Measurements from ENCODE around the gene HAUS1.

GRCh38 chr18:46173393-46174341 is 69.5 kb downstream of the HAUS1 start:
- TF ChIP-seq, protein P1, sequence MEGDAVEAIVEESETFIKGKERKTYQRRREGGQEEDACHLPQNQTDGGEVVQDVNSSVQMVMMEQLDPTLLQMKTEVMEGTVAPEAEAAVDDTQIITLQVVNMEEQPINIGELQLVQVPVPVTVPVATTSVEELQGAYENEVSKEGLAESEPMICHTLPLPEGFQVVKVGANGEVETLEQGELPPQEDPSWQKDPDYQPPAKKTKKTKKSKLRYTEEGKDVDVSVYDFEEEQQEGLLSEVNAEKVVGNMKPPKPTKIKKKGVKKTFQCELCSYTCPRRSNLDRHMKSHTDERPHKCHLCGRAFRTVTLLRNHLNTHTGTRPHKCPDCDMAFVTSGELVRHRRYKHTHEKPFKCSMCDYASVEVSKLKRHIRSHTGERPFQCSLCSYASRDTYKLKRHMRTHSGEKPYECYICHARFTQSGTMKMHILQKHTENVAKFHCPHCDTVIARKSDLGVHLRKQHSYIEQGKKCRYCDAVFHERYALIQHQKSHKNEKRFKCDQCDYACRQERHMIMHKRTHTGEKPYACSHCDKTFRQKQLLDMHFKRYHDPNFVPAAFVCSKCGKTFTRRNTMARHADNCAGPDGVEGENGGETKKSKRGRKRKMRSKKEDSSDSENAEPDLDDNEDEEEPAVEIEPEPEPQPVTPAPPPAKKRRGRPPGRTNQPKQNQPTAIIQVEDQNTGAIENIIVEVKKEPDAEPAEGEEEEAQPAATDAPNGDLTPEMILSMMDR (IDR thresholded peaks at IDR 0.05; ENCODE audit: poor library complexity, severe bottlenecking): peak; percentile 91
- TF ChIP-seq, protein P2, sequence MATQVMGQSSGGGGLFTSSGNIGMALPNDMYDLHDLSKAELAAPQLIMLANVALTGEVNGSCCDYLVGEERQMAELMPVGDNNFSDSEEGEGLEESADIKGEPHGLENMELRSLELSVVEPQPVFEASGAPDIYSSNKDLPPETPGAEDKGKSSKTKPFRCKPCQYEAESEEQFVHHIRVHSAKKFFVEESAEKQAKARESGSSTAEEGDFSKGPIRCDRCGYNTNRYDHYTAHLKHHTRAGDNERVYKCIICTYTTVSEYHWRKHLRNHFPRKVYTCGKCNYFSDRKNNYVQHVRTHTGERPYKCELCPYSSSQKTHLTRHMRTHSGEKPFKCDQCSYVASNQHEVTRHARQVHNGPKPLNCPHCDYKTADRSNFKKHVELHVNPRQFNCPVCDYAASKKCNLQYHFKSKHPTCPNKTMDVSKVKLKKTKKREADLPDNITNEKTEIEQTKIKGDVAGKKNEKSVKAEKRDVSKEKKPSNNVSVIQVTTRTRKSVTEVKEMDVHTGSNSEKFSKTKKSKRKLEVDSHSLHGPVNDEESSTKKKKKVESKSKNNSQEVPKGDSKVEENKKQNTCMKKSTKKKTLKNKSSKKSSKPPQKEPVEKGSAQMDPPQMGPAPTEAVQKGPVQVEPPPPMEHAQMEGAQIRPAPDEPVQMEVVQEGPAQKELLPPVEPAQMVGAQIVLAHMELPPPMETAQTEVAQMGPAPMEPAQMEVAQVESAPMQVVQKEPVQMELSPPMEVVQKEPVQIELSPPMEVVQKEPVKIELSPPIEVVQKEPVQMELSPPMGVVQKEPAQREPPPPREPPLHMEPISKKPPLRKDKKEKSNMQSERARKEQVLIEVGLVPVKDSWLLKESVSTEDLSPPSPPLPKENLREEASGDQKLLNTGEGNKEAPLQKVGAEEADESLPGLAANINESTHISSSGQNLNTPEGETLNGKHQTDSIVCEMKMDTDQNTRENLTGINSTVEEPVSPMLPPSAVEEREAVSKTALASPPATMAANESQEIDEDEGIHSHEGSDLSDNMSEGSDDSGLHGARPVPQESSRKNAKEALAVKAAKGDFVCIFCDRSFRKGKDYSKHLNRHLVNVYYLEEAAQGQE (IDR thresholded peaks at IDR 0.05; ENCODE audit: borderline replicate concordance): no peak
- TF ChIP-seq POLR2AphosphoS5 (IDR thresholded peaks at IDR 0.05) (peak; percentile 80), TAF1 (IDR thresholded peaks at IDR 0.05; ENCODE audit: low read depth) (peak; percentile 43), EP300 (conservative IDR thresholded peaks at IDR 0.05; ENCODE audit: poor library complexity, severe bottlenecking) (no peak), MXI1 (conservative IDR thresholded peaks at IDR 0.05; ENCODE audit: poor library complexity, severe bottlenecking) (peak; percentile 59), RAD21 (conservative IDR thresholded peaks at IDR 0.05) (peak; percentile 79), EZH2 (IDR thresholded peaks at IDR 0.05; ENCODE audit: borderline replicate concordance, insufficient read depth, low read length, poor library complexity, severe bottlenecking) (no peak), SMC3 (conservative IDR thresholded peaks at IDR 0.05; ENCODE audit: poor library complexity) (peak; percentile 90)
